ENCODE measurements around the gene SPRY2. TPM values are rescaled to one million over a fixed set of nuclear protein-coding genes. Genes with fewer than 3 reads are reported as not detected.

SPRY2 gene
- total RNA-seq, 1 experiment from 2014 or later: 19.0 TPM

GRCh38 chr13:80336776-80337287 is 4.1 kb downstream of the SPRY2 start:
- Histone ChIP-seq H4K20me1 (ENCODE audit: low read length) (peaks cover 58% of the 10 kb centered on the region), H3K27me3 (ENCODE audit: low read length) (no peaks in the 10 kb centered on the region), H3K36me3 (ENCODE audit: low read depth, low read length) (peaks cover 18% of the 10 kb centered on the region), H3K9ac (ENCODE audit: low read length) (no peak overlapping the region), H3K9me2 (replicated peaks; ENCODE audit: low read length) (no peaks in the 10 kb centered on the region), H3K79me2 (ENCODE audit: low read length) (peaks cover 87% of the 10 kb centered on the region), H3K4me3 (ENCODE audit: low read length) (peak overlapping the region; percentile 99), H3F3A (ENCODE audit: low read length, unreplicated experiment) (no peaks in the 10 kb centered on the region), H3K27ac (ENCODE audit: low read length) (no peak overlapping the region), H3K4me1 (ENCODE audit: insufficient read depth, low read length) (peaks cover 28% of the 10 kb centered on the region), H3K4me2 (ENCODE audit: low read length) (peak overlapping the region; percentile 93), H2AFZ (ENCODE audit: low read length) (no peak overlapping the region), H3K9me3 (ENCODE audit: low read length) (no peaks in the 10 kb centered on the region)
- CTCF ChIA-PET: no interaction called here
- DNase-seq: no peak
- TF ChIP-seq CTCF (conservative IDR thresholded peaks at IDR 0.05; ENCODE audit: low read depth, low read length): no peak
- no peak for TF ChIP-seq EZH2phosphoT487 (IDR thresholded peaks at IDR 0.05; ENCODE audit: borderline replicate concordance, low read length)
- TF ChIP-seq EZH2 (IDR thresholded peaks at IDR 0.05; ENCODE audit: low read length, unreplicated experiment): no peak
- intact Hi-C loops (cut with micrococcal nuclease): loop anchor here (10.0 kb wide), 1 partner anchor 112 kb away; no protein-coding TSS in a partner anchor
- no TSS peak for BruUV-seq (replicated peaks)
- POLR2A ChIA-PET (ENCODE audit: unreplicated experiment): no interaction called here
- ATAC-seq: no peak

DNA sequence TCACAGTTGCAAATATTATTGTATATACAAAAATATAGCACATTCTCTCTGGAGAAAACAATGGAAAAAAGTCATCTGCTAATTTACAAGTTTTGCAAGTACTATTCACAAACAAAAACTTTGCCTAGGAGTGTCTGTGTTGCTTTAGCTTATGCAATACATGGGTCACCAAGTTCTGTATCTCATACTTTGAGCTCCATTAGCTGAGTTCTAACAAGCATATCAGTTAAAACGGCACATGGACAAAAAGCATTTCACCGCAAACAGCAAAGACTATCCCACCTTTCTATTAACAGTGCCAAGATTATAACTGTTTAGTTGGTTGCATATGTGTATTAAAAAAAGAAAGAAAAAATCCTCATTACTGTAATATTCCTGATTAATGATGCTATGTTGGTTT is 4.6 kb downstream of the SPRY2 start:
- Histone ChIP-seq H4K20me1 (ENCODE audit: low read length) (peaks cover 58% of the 10 kb centered on the region), H3K9ac (ENCODE audit: low read length) (no peak overlapping the region), H3K9me2 (replicated peaks; ENCODE audit: low read length) (no peaks in the 10 kb centered on the region), H3K27me3 (ENCODE audit: low read length) (no peaks in the 10 kb centered on the region), H2AFZ (ENCODE audit: low read length) (no peak overlapping the region), H3K9me3 (ENCODE audit: low read length) (no peaks in the 10 kb centered on the region), H3K36me3 (ENCODE audit: low read depth, low read length) (peaks cover 18% of the 10 kb centered on the region), H3K27ac (ENCODE audit: low read length) (no peak overlapping the region), H3K79me2 (ENCODE audit: low read length) (peaks cover 87% of the 10 kb centered on the region), H3K4me1 (ENCODE audit: insufficient read depth, low read length) (peaks cover 28% of the 10 kb centered on the region), H3K4me2 (ENCODE audit: low read length) (peak overlapping the region; percentile 93), H3F3A (ENCODE audit: low read length, unreplicated experiment) (no peaks in the 10 kb centered on the region), H3K4me3 (ENCODE audit: low read length) (peak overlapping the region; percentile 99)
- no peak for TF ChIP-seq EZH2 (IDR thresholded peaks at IDR 0.05; ENCODE audit: low read length, unreplicated experiment)
- TF ChIP-seq CTCF (conservative IDR thresholded peaks at IDR 0.05; ENCODE audit: low read depth, low read length): no peak
- TF ChIP-seq EZH2phosphoT487 (IDR thresholded peaks at IDR 0.05; ENCODE audit: borderline replicate concordance, low read length): no peak
- BruUV-seq (replicated peaks): no TSS peak
- ATAC-seq: no peak
- no peak for DNase-seq
- CTCF ChIA-PET: no interaction called here
- POLR2A ChIA-PET (ENCODE audit: unreplicated experiment): no interaction called here
- intact Hi-C loops (cut with micrococcal nuclease): loop anchor here (10.0 kb wide), 1 partner anchor 112 kb away; no protein-coding TSS in a partner anchor

DNA sequence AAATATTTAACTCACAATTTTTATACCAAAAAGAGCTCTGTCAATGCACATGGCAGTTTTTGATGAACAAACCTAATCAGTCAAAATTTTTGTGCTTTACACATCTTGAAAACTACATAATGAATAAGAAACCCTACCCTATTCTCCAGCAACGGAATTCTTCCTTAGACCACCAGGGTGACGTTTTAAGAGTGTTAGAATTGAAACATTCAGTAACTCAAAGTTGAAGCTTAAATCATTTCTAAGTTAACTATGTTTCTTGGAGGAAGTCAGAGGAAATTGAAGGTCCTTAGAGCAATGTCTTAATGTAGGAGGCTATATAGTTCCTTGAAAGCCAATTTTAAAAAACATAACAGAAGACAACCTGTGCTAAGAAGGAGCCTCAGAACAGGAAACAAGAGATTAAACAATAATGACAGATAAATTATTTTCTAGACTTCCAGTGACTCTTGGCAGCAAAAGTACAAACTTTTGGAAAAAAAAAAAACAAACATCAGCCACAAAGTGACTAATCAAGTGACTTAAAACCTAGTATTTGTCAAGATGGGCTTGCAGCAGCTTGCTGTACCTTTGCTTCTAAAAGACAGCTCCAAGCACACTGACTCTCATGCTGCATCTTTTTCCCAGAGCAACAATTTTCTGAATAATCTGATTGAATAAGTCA is 6.2 kb downstream of the SPRY2 start:
- Histone ChIP-seq H3F3A (ENCODE audit: low read length, unreplicated experiment) (no peaks in the 10 kb centered on the region), H3K36me3 (ENCODE audit: low read depth, low read length) (peaks cover 18% of the 10 kb centered on the region), H3K9me2 (replicated peaks; ENCODE audit: low read length) (no peaks in the 10 kb centered on the region), H3K27me3 (ENCODE audit: low read length) (no peaks in the 10 kb centered on the region), H3K4me1 (ENCODE audit: insufficient read depth, low read length) (peaks cover 28% of the 10 kb centered on the region), H2AFZ (ENCODE audit: low read length) (no peak overlapping the region), H3K4me3 (ENCODE audit: low read length) (peak overlapping the region; percentile 42; the same call in 1 of the 2 replicates), H4K20me1 (ENCODE audit: low read length) (peaks cover 49% of the 10 kb centered on the region), H3K9ac (ENCODE audit: low read length) (no peak overlapping the region), H3K9me3 (ENCODE audit: low read length) (no peaks in the 10 kb centered on the region), H3K27ac (ENCODE audit: low read length) (peak overlapping the region; percentile 35), H3K79me2 (ENCODE audit: low read length) (peaks cover 76% of the 10 kb centered on the region), H3K4me2 (ENCODE audit: low read length) (peak overlapping the region; percentile 33)
- no peak for ATAC-seq
- POLR2A ChIA-PET (ENCODE audit: unreplicated experiment): interaction anchor here (0.6 to 0.8 kb wide), 2 partner anchors 21 to 108 kb away, joined by 3 to 14 read pairs; no protein-coding TSS in a partner anchor
- no TSS peak for BruUV-seq (replicated peaks)
- intact Hi-C loops (cut with micrococcal nuclease): loop anchor here (10.0 kb wide), 1 partner anchor 110 kb away; no protein-coding TSS in a partner anchor
- peak; percentile 39 for DNase-seq
- no peak for TF ChIP-seq EZH2phosphoT487 (IDR thresholded peaks at IDR 0.05; ENCODE audit: borderline replicate concordance, low read length)
- CTCF ChIA-PET: no interaction called here

Data from PC-3 (cell line).